Activated CD8-positive, alpha-beta memory T cell treated with anti-CD3 and anti-CD28 coated beads for 24 hours (primary cell): ENCODE results near the gene PELI2.

Experiments used
- DNase-seq: peaks from one replicate; pipeline ENCODE4 v3.0.0-alpha.2; 2020

PELI2 gene, protein sequence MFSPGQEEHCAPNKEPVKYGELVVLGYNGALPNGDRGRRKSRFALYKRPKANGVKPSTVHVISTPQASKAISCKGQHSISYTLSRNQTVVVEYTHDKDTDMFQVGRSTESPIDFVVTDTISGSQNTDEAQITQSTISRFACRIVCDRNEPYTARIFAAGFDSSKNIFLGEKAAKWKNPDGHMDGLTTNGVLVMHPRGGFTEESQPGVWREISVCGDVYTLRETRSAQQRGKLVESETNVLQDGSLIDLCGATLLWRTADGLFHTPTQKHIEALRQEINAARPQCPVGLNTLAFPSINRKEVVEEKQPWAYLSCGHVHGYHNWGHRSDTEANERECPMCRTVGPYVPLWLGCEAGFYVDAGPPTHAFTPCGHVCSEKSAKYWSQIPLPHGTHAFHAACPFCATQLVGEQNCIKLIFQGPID

GRCh38 chr14:56117765-56118610, at the start of gene PELI2:
PELI2 (plus strand) TSS chr14:56118411; CDS start chr14:56118661, 250 bp downstream.
- peak; percentile 84 for DNase-seq

GRCh38 chr14:56073799-56074198, 44.4 kb upstream of the PELI2 start:
- no peak for DNase-seq

GRCh38 chr14:56075301-56075700, 42.9 kb upstream of the PELI2 start:
- DNase-seq, result no peak

GRCh38 chr14:56081139-56081538, 37.1 kb upstream of the PELI2 start:
- DNase-seq, result no peak

DNA sequence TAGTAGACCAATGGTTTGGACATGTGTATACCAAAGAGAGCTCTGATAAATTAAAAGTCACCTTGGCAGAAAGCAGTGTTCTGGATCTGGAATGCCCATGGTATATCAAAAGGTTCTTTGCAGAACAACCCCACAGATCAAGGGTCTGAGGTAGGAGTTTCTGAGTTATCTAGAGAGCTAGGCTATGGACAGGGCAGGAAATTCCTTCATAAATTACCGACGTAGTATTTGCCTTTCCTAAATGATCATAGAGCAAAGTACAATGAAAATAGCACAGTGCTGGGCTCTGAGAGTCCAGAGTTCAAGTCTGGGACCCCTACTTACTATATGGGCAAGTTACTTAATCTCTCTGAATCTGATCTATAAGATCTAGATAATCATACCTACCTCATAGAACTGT, 35.3 kb upstream of the PELI2 start:
- no peak for DNase-seq

- DNase-seq, result no peak
Measured at GRCh38 chr14:56085471-56085870, 32.7 kb upstream of the PELI2 start.

GRCh38 chr14:56087671-56088471, 30.3 kb upstream of the PELI2 start:
- no peak for DNase-seq

DNA sequence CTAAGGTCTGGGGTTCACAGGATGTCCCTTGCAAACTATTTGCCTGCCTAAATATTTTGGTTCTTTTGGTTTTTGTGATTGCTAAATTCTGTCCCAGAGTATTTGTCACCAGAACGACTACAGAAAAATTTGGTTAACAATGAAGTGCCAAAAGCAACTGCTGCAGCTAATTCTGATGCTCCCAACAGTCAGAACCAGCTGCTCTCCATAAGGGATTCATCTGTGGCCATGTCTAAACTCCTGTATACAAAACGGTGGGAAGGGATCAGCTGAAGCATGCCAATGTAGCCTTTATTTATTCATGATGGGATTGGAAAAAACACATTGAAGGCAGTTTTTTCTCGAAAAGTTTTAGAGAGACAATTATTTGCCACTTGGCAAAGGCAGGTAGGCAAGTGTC, 29.3 kb upstream of the PELI2 start:
- DNase-seq, result no peak

DNA sequence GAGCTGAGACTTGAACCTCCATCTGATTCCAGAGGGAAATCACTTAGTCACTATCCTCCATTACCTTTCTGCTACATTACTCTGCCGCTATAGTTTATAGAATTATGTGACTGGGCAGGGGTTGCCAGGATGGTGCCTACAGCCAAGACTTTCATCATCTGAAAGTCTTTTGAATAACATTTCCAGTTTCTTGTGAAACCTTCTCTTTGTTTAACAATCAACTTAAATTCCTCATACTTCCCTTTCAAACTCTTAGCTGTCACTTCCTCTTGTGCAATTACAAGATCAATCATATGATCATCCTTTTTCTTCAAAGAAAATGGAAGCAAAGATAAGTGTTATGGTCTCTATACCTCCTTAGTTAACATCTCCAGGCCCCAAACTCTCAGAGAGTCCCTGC, 25.4 kb upstream of the PELI2 start:
- no peak for DNase-seq

DNA sequence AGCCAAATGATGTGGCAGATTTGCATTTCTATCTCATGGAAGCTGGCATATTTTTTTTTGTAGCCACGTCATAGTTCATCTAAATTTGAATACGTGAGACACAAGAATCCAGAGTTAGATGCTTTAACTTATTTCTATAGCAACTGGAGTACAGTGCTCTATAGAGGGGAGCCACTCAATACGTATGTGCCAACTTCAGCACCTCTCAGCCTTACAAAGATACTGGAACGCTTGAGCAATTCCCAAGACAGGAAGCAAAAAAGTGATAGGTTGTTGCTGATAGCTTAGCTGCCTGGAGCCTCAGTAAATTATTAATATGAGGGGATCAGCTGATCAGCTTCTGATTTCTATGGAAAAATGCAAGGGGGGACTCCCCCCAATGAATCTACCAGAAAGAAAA, 24.1 kb upstream of the PELI2 start:
- DNase-seq, result no peak

DNA sequence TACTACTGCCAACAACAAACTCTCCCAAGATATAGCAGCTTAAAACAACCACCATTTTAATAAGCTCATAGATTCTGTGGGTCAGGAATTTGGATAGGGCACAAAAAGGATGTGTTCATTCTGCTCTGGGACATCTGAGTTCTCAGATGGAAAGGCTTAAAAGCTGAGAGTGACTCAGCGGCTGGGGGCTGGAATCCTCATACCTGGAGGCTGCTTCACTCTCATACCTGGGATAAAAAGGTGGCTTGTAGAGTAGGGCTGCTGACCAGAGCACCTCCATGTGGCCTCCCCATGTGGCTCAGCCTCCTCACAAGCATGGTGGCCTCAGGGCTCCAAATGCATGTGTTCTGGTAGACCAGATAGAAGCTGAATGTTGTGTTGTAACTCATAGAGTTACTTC, 20.2 kb upstream of the PELI2 start:
- no peak for DNase-seq

- no peak for DNase-seq
Measured at GRCh38 chr14:56099081-56099797, 19.0 kb upstream of the PELI2 start.

DNA sequence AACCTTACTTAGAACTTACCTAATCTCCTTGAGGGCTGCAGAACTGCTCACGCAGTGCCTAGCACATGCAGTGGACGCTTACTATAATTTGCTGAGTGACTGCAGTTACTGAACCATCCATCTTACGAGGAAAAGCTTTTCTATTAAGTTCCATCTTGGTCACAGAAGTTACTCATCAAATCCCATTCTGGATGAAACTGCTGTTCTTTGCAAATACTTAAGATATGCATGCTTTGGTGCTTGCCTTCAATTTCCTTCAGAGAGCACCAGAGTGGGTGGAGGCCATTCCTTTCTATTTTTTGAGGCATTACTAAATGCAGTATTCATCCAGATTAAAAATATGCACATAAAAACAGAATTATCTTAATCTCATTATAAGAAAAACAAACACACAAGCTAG, 17.7 kb upstream of the PELI2 start:
- no peak for DNase-seq

DNA sequence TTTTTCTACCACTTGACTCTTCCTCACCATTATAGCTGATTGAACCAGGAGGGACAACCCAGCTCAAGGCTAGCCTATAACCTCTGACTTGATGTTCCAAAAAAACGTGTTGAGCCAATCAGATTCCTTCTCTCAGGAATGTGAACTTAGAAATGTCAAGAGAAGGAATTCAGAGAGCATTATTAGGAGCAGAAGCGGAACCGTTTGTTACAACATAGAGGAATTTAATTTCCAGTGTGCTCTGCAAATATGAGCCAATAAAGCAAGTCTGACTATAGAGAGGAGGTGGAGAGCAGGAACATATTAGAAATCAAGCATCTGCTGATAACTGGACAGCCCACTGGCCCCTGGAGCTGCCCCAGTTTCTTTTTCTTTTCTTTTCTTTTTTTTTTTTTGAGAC, 15.3 kb upstream of the PELI2 start:
- no peak for DNase-seq

- DNase-seq, result no peak
Measured at GRCh38 chr14:56107615-56108014, 10.6 kb upstream of the PELI2 start.

- DNase-seq, result no peak
Measured at GRCh38 chr14:56108057-56108456, 10.2 kb upstream of the PELI2 start.

GRCh38 chr14:56112781-56113180, 5.4 kb upstream of the PELI2 start:
- no peak for DNase-seq

DNA sequence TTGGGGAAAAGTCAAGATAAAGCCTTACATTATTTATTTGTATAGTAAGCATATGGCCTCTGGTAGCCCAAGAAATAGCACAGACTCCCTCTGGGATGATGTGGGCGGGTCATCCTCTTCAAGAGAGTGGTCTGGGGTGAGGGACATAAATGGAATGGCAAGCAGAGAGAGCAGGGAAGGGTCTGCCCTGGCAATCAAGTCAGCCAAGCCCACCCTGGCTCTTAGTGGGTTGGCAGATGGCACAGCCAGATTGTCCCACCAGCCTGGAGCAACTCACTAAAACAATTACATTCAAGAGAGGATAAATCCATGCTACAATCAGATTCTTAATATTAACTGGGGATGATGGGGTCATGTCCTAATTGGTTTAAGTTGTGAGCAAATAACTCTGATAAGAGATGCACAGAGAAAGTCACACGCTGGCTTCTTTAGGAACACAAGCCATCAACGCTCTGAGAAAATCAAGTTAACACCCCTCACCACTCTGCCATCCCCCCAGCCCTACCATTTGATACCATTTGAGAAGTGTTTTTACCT, 2.8 kb upstream of the PELI2 start:
- no peak for DNase-seq

GRCh38 chr14:56115976-56116893, 2.0 kb upstream of the PELI2 start:
- no peak for DNase-seq

DNA sequence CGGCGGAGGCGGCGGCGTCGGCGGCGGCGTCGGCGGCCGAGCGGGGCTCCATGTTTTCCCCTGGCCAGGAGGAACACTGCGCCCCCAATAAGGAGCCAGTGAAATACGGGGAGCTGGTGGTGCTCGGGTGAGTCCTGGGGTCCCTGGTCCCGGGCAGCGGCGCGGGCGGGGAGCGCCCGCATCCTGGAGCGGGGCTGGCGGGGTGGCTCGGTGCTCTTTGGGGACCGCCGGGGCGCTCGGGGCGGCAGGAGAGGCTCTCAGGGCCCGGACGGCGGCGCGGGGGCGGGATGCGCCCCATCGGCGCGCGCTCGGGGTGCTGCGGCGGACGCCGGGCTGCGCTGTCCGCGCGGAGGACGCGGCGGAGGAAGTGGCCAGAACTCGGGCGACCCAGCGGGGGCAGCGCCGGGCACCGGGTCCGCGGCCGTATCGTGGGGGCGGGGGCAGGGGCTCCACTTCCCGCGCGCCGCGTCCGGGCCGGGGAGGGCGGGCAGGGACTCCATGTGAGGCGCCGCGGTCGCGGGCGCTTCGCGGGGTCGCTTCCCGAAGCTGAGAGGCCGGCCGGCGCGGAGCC, 485 bp downstream of the PELI2 start:
- no peak for DNase-seq
